B cell (primary cell): ENCODE results near the gene EIF2A.

ENCODE experiments used
- EZH2 ChIP-seq: IDR thresholded peaks from 2 replicates; pipeline ENCODE4 v1.6.1; 2012; ENCODE audit warnings: borderline replicate concordance, low read depth, mild to moderate bottlenecking, moderate library complexity, low read length; ENCODE audit not compliant: insufficient read depth, poor library complexity, severe bottlenecking
- TF ChIP-seq, protein P1 (sequence below): fragments of 200-600 bp; IDR thresholded peaks from one replicate; pipeline ENCODE4 v1.8.0; 2022; ENCODE audit warnings: antibody characterized with exemption, mild to moderate bottlenecking

DNA sequence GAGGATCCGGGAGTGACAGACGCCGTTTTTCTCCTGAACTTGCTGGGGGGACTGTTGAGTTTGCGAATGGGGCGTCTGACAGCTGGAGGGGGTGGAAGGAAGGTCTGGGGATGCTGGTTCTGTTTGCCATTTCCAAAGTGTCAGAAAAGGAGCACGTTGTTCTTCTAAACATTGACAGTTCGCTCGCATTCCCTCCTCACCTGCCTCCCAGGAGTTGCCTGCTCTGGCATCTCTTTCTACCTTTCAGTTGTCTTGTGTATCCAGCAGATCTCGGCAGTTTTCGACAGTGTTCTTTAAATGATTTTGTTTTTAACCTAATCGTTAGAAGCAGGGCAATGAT, 57.4 kb downstream of the EIF2A start:
- TF ChIP-seq, protein P1, sequence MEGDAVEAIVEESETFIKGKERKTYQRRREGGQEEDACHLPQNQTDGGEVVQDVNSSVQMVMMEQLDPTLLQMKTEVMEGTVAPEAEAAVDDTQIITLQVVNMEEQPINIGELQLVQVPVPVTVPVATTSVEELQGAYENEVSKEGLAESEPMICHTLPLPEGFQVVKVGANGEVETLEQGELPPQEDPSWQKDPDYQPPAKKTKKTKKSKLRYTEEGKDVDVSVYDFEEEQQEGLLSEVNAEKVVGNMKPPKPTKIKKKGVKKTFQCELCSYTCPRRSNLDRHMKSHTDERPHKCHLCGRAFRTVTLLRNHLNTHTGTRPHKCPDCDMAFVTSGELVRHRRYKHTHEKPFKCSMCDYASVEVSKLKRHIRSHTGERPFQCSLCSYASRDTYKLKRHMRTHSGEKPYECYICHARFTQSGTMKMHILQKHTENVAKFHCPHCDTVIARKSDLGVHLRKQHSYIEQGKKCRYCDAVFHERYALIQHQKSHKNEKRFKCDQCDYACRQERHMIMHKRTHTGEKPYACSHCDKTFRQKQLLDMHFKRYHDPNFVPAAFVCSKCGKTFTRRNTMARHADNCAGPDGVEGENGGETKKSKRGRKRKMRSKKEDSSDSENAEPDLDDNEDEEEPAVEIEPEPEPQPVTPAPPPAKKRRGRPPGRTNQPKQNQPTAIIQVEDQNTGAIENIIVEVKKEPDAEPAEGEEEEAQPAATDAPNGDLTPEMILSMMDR, result no peak
- no peak for TF ChIP-seq EZH2
